ENCODE measurements around the gene IL2RA.

Gene IL2RA

DNA sequence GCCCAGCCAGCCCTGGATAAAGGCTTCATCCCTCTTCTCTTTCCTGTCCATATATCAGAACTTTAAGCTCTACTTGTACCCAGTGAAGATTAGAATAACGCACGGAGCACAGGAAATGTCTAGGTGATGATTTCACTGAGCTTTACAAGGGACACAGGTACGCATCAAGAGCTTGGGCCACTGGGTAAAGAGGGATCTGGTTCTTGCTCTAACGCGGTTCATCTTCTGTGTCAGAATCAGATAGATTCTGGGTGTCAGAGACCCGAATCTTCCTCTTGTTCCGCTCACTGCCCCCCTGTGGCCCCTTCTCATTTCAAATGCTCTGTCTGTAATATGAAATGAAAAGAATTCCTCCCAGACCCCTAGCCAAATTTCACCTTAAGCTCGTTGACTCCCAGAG is 24.7 kb downstream of the IL2RA start:
- DNase-seq: no peak

DNA sequence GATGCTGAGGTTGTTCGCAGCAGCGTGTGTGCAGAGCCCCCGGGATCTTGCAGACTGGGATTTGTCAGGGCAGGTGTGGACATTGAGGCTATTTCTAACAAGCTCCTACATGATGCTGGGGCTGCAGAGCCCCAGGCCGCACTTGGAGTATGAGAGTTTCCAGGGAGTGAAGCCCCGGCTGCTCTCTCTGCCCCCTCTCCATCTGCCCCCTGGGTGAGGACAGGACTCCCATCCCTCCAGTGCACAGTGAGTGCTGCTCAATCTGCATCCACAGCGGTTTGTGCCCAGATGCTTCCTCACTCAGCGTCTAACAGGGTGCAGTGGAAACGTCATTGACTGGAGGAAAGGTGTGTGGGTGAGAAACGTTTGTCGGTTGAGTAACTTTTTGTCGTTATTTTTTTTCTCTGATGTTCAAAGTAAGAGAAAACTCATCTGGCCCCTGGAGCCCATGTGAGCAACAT is 25.3 kb downstream of the IL2RA start:
- DNase-seq: no peak

DNA sequence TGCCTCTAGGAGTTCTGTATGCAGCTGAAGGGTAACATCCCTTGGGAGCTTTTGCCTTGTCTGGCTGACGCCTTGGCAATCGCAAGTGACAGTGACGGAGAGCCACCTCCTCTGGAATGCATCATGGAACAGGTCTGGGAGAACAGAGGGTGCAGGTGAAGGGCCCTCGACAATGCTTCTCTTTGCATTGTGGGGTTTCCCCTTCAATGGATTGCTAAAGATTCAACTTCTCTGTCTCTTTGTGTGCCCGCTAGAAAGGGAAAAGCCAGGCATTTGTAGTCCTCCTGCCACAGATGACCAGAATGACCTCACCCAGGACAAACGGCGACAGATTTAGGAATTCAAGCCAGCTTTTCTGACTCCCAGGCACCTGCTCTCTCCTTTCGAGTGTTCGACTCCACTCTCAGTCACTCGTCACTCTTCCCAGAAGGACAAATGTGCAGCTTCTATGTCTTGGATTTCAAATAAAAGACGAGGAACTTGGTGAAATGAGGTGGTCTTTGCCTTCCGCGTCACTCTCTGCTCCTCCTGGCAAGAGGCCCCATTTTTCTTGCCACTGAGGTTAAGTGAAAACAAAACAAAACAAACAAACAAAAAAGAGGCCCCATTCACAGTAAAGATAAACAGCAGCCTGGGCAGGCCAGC is 26.1 kb downstream of the IL2RA start:
- DNase-seq: no peak

DNA sequence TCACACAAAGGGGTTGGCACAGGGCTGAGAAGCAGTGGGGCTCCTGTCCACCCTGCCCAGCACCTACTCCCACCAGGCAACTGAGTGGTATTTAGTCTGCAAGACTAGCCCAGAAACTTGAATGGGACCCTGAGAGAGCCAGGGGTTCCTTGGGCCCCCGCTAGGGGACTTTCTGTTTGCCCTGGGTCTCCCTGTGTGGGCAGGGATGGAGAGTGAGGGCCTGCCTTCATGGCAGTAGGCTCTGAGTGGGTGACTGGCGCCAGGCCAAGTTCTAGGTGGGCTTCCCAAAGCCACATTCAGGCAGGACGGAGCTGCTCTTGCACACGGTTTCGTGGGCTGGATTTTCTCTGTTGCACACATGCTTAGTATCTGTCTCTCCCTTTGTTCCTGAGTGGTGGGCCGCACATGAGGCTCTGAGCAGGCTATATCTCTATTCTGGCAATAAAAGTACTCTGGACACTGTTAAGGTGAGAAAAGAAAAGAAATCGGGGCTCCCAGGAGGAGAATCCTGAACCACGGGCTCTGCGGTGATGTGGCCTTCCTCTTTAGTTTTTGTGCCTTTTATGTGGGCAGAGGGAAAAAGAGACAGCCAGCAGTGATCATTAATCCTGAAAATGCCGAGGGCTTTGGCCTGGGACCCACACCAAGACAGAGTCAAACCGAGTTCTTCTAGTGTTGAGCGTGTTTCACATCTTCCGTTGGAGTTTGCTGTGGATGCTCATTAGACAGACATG is 26.9 kb downstream of the IL2RA start:
- no peak for DNase-seq

DNA sequence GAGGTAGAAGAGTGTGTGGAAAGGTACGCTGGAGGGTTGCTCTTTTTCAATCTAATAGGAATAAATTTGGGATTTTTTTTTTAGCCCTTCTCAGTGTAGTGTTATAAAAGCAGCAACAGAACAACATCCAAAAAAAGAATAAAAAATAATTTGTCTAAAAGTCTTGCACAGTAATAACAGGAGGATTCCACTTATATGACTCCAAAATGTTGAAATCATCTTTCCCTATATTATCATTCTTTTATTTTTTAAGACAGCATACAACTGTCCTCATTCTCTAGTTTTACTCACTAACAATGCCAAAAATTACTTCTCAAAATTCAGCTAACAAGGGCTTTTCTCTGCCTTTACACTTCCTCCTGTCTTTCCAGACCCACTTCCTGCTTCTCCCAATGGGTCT is 27.8 kb downstream of the IL2RA start:
- DNase-seq: no peak

DNA sequence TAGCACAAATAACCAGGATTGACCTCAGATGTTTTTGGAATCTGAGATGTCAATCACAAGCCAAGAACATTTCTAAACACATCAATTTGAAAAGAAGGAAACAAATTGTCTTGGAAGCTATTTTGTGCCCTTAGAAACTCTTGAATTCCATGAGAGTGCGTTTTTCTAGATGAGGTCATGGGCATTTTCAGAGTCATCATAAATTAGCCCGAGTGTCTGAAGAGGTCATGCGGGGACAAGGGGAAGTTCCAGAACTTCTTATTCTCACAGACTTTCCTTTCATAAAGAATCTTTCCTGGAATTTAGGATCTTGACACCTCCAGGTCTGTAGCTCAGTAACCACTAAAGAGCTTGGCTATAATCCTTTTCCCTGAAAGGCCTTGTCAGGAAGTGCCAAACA is 28.2 kb downstream of the IL2RA start:
- DNase-seq: no peak

DNA sequence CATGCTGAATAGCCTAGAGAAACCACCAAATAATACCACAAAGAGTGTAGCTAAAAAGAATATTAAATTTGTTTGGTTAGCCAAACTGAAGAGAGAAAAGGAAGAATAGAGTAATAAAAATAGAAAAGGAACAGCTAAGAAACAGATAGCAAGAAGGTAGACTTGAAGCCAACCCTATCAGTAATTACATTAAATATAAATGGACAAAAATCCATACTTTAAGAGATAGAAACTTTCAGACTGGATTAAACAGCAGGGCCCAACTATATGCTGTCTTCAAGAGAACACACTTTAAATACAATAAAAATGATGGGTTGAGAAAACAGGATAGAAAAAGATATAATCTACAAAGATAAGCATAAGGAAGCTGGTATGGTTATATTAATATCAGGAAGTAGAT is 31.2 kb downstream of the IL2RA start:
- DNase-seq: no peak

DNA sequence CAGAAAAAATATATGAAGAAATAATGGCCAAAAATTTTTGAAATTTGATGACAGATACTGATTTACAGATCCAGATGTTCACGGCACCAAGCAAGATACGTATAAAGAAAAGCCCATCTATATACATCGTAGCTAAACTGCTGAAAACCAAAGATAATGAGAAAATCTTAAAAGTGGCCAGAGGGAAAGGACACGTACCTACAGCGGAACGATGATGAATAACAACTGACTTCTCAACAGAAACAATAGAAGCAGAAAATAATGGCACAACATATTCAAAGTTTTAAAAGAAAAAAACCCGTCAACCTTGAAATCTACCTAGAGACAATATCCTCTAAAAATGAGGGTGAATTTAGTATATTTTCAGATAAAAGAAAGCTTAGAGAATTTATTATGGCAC is 31.9 kb downstream of the IL2RA start:
- DNase-seq: no peak

DNA sequence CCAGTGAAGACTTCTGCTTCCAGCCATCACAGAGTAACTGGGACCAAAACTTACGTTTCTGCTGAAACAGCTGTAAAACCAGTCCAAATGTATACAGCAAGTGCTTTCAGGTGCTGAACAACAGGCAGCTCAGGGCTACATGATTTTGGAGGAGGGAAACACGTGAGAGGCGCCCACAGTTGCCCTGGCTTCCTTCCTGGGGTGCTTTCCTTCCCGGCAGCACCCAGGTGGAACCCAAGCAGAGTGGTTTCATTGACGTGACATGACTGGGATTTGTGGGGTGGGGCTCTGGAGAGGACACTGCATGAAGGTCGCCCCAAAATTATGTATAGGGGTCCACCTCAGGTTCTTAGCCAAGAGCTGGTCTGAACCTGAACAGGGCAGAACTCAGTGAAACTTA is 34.2 kb downstream of the IL2RA start:
- no peak for DNase-seq

DNA sequence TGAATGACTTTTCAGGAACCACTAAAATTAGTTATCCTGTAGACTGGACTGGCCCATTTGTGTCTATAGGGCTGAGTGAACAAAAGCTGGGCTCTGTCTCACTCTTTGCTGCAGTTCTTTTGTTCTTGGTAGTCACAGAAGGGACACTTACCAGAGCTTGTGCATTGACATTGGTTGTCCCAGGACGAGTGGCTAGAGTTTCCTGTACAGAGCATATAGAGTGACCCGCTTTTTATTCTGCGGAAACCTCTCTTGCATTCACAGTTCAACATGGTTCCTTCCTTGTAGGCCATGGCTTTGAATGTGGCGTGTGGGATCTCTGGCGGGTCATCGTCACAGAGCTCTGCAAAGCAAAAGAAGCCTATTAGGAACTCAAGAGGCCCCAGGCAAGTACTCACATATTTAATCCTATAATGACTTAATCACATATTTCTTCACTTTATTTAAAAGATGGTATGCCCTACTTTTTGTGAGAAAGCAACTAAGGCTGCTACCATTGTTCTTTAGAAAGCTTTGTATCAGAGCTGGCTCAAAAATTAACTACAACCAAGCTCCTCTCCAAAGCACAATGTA is 36.4 kb downstream of the IL2RA start:
- DNase-seq: no peak

DNA sequence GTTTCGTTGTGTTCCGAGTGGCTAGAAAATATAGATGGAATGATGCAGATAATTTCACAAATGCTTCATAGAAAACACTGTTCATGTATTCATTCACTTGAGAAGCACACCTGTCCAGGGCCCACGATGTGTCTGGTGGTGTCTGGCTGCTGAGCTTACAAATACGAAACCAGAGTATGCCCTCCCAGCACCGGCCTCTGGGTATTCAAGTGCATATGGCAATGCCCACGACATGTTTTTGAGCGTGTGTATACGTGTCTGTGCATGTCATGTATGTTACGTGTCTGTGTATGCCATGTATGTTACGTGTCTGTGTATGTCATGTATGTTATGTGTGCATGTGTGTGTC is 37.9 kb downstream of the IL2RA start:
- DNase-seq: no peak

DNA sequence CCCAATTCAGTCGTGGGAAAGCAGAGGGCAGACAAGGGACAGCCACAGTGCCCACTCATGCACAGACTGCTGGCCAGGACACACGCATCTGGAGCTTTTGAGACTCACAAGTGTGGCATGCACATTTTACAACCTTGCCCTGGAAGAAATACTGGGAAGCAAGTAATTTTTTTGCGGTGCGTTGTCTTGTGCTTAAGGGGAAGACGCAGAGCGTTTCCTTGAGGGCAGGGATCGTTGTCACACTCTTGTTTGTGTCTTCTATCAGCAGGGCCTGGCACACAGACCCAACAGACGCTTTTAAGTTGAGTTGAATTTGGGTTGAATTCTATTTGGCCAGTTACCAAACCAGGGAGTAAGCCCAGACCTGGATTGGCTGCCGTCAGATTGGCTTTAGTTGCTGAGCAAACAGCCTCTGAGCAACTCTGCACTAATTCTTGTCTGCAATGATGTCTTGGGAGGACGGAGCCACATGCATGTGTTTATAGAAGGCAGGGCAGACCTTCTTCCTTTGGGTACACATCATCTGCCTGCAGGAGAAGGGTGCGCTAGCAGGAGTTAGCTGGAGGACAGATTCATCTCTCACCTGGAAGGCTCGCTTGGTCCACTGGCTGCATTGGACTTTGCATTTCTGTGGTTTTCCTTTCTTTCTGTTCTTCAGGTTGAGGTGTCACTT is 38.4 kb downstream of the IL2RA start:
- no peak for DNase-seq

DNA sequence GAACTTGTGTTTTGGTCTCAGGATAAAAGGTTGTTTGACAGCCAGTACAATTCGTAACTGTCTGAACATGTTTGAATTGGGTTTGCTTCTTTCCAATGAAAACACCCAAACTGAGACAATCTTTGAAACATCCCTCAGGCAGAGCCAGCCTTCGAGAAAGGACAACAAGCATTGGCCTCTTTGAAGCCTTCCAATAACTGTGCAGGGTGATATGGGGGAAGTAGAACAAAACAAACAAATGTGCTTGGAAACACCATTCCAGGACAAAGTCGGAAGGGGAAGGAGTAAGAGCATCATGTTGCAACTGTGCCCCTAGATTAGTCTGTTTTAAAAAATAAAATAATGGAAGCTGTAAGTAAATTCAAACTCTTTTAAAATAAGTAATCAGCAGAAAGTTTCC is 39.5 kb downstream of the IL2RA start:
- DNase-seq: no peak

DNA sequence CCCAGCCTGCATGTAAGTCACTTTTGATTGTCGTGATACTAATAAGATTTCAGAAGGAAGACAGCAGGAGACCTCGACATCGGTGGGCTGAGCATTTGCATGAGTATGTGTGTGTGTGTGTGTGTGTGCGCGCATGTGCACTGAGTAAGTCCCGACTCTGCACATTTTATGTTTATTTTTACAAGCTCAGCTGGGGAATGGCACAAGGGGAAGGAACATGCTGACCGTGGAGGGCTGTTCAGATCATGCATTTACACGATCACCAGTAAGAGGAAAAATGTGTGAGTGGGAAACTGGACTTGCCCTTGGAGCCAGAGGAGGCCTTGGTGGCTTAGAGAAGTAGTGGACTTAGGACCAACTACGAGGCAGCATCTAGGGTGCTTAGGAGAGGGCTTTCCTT is 41.3 kb downstream of the IL2RA start:
- DNase-seq: no peak

DNA sequence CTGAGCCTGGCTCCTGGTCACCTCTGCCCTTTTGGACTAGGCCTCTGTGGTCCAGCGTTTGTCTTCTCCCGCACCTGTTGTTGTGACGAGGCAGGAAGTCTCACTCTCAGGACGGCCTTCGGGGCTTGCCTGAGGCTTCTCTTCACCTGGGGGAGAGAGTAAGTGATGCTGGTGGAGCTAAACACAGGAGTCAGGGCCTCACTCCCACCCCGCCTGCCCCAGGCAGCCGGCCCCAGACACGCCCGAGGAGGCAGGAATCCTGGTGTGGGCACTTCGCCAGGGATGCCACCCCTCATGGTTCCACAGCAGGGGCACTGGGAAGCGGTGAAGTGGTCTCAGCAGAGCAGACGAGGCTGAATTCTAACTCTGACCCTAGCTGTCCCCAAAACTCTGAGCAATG is 42.4 kb downstream of the IL2RA start:
- DNase-seq: no peak

DNA sequence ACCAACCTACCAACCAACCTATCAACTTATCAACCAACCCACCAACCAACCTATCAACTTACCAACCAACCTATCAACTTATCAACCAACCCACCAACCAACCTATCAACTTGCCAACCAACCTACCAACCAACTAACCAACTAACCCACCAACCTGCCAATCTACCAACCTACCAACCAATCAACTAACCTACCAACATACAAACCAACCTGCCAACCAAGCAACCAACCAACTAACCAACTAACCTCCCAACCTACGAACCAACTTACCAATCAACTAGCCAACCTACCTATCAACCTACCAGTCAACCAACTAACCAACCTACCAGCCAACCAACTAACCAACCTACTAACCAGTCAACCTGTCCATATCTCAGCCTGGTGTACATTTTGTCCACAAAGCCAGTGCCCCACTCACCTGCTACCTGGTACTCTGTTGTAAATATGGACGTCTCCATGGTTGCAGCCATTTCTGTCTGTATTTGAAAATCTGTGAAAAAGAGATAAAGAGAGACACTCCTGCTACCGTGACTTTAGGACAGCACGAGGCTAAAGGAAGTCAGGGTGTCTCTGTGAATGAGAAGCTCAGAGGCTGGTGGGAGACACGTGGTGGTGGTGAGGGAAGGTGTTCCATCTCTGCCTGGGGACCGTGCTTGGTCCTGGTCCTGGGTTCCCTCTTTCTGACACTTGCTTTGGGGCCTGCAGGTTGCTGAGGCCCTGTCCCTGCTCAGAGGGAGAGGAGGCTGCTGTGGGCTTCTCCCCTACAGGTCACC is 43.0 kb downstream of the IL2RA start:
- no peak for DNase-seq

DNA sequence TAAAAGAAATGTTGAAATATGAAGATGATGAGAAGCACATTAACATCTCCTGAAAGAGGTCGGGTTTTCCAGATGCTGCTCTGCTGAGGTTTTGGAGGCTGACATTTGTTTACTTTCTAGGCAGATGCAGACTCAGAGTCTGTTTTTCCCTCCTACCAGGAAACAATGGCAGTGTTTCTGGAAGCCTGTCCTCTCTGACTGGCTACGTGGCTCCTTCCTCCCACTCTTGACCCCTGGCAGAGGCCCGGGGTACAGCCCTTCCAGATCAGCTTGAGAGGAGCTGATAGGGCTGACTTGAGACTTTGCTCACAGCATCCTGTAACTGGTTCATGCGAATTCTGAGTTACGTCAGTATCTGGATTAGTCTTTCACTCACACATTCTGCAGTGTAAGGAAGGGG is 43.7 kb downstream of the IL2RA start:
- DNase-seq: no peak

DNA sequence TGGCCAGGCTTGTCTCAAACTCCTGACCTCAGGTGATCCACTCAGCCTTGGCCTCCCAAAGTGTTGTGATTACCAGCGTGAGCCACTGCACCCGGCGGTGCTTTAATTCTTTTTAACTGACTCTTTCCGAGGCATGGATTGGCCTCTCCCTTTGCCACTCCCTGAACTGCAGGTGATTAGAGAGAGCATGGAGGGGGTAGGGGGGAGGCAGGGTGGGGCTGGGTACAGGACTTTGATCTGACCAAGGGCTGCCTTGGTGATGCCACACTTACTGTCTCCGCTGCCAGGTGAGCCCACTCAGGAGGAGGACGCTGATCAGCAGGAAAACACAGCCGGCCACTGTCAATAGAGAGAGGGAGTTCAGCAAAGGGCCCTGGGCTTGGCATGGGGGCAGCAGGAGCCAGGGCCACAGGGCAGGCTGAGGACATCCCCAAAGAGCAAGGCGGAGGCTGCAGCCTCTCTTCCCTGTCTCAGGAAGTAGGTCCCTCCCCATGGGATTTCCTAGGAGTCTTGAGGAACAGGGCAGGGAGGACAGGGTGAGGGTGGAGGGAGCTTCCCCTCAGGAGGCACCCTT is 44.3 kb downstream of the IL2RA start:
- no peak for DNase-seq

DNA sequence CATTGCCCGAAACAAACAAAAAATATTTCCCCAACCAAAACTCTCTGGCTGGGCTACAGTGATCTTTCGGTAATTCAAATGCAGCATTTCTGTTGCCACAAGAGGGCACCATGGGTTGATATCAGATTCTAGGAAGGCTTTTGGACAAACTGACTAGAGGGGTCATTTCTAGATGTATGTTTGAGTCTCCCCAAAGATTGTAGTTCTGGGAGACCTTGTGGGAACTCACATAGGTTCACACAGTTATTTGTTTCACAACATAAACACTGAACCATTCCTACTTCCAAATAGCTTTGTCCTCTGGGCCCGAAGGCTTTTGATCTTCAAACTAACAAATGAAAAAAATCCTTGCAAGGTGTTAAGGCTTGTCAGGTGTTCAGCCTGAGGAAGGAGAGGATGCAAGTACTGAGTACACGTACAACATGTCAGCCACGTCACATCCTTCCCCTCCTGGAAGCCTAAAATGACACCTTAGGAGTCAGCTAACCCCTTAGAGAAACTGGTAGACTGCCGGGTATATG is 47.9 kb downstream of the IL2RA start:
- DNase-seq: peak; percentile 31

DNA sequence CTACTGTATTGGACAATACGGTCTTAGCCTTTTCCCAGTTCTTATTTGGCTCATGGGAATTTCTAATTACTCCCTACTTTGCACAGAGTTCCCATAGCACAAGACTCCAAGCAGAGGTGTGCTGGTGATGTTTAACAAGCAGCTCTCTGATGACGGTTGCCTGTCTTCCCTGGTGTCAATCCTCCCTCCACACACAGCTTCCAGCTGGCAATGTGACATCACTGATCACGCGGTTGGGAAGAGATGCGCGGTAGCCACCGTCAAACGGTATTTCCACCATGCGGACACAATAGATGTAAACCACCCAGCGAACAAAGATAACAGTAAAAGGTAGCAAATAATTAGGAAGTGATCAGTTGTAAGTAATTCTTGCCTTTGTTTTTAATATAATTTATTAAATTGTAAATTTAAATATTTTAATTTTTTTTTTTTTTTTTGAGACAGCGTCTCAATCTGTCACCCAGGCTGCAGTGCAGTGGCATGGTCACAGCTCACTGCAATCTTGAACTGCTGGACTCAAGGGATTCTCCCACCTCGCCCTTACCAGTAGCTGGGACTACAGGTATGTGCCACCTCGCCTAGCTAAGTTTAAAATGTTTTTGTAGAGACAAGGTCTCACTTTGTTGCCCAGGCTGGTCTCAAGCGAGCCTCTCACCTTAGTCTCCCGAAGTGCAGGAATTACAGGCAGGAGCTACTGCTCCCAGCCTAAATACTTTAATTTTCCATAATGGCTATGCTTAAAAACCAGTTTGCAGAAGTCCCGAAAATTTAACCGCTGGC is 48.6 kb downstream of the IL2RA start:
- DNase-seq: no peak
